Tibial artery (tissue), 4 donors: Measurements from ENCODE around the gene SYK.
"Not testable (repeated sequence)": the region's sequence is repeated elsewhere in the genome, so short reads cannot be mapped to it uniquely, and the experiment has no call there.

Experiments
- DNase-seq, 2 donors: peaks; one replicate each; pipeline ENCODE4 v3.0.0-alpha.2; 2019
- H3K27ac ChIP-seq, 2 donors: fragments of 200-600 bp; sonication (generic) in 1 of 2; 1 replicate in 1 of 2; 2 replicates in 1 of 2; pipeline ENCODE4 v1.5.1; 2018 to 2019; ENCODE audit warnings: mild to moderate bottlenecking in 1 of 2
- H3K27me3 ChIP-seq, 2 donors: fragments of 200-600 bp; sonication (generic) in 1 of 2; one replicate each; pipeline versions ENCODE4 v1.5.1 to v1.6.0; 2016 to 2019
- H3K36me3 ChIP-seq, 3 donors: fragments of 200-600 bp; sonication (generic) in 2 of 3; one replicate each; pipeline ENCODE4 v1.5.1; 2016 to 2019; ENCODE audit warnings: mild to moderate bottlenecking in 2 of 3
- H3K4me1 ChIP-seq, 4 donors: fragments of 200-600 bp; sonication (generic) in 2 of 4; 1 replicate in 3 of 4; 2 replicates in 1 of 4; pipeline ENCODE4 v1.5.1; 2016 to 2019
- H3K4me3 ChIP-seq, 2 donors: fragments of 200-600 bp; sonication (generic) in 1 of 2; 1 replicate in 1 of 2; 2 replicates in 1 of 2; pipeline ENCODE4 v1.5.1; 2018 to 2019; ENCODE audit warnings: mild to moderate bottlenecking in 2 of 2
- H3K9me3 ChIP-seq, 3 donors: fragments of 200-600 bp; sonication (generic) in 1 of 3; one replicate each; pipeline ENCODE4 v1.5.1; 2016 to 2019
- CTCF ChIP-seq, 2 experiments: fragments of 200-600 bp in 1 of 2; fragments of 450-650 bp in 1 of 2; IDR thresholded peaks; one replicate each; pipeline ENCODE4 v1.5.1; 2017 to 2019; ENCODE audit warnings: antibody characterized with exemption in 2 of 2, mild to moderate bottlenecking in 1 of 2, moderate library complexity in 1 of 2
- intact Hi-C: fragments of 100-400 bp; cut with DNase I; formaldehyde crosslinking; loops from one replicate; pipeline ENCODE4 v1.15.0; 2023; ENCODE audit warnings: low total_unique reads

SYK gene

GRCh38 chr9:90789862-90790261, 11.8 kb upstream of the SYK start:
- Histone ChIP-seq H3K4me1 (no peaks in the 10 kb centered on the region), H3K27me3 (no peaks in the 10 kb centered on the region), H3K4me3 (no peak overlapping the region), H3K27ac (no peak overlapping the region), H3K36me3 (no peaks in the 10 kb centered on the region), H3K9me3 (no peaks in the 10 kb centered on the region)
- intact Hi-C loops = no loop called here
- no peak for TF ChIP-seq CTCF (IDR thresholded peaks at IDR 0.05)
- DNase-seq = no peak

- H3K9me3 ChIP-seq, H3K4me3 ChIP-seq, DNase-seq, H3K27me3 ChIP-seq, H3K27ac ChIP-seq, H3K4me1 ChIP-seq, H3K36me3 ChIP-seq, intact Hi-C loops: not testable (repeated sequence)
Observed at GRCh38 chr9:90793024-90793423, 8.6 kb upstream of the SYK start.

- Histone ChIP-seq H3K36me3 (no peaks in the 10 kb centered on the region), H3K4me1 (no peaks in the 10 kb centered on the region), H3K9me3 (no peaks in the 10 kb centered on the region), H3K4me3 (no peak overlapping the region), H3K27ac (no peak overlapping the region), H3K27me3 (no peaks in the 10 kb centered on the region)
- no peak for DNase-seq
- no peak for TF ChIP-seq CTCF (IDR thresholded peaks at IDR 0.05)
- intact Hi-C loops = no loop called here
Observed at GRCh38 chr9:90793729-90794128, 7.9 kb upstream of the SYK start.

GRCh38 chr9:90795084-90795483, 6.5 kb upstream of the SYK start:
- DNase-seq = no peak
- Histone ChIP-seq H3K4me3 (no peak overlapping the region), H3K4me1 (no peaks in the 10 kb centered on the region), H3K27me3 (peaks cover 0 to 2% of the 10 kb centered on the region in 2 donors), H3K9me3 (no peaks in the 10 kb centered on the region), H3K27ac (no peak overlapping the region), H3K36me3 (no peaks in the 10 kb centered on the region)
- no peak for TF ChIP-seq CTCF (IDR thresholded peaks at IDR 0.05)
- intact Hi-C loops = no loop called here

- no peak overlapping the region for H3K27ac ChIP-seq
- no peak for TF ChIP-seq CTCF (IDR thresholded peaks at IDR 0.05)
Observed at GRCh38 chr9:90795871-90796317, 5.7 kb upstream of the SYK start.

GRCh38 chr9:90799271-90799852, 2.3 kb upstream of the SYK start:
- H3K36me3 ChIP-seq = no peaks in the 10 kb centered on the region
- no peak overlapping the region for H3K4me3 ChIP-seq
- no peak overlapping the region for H3K27ac ChIP-seq
- peaks cover 0 to 3% (median 1%) of the 10 kb centered on the region in 4 donors for H3K4me1 ChIP-seq
- DNase-seq = no peak
- intact Hi-C loops = no loop called here
- no peak for TF ChIP-seq CTCF (IDR thresholded peaks at IDR 0.05)
- no peaks in the 10 kb centered on the region for H3K9me3 ChIP-seq
- peaks cover 0 to 24% of the 10 kb centered on the region in 2 donors for H3K27me3 ChIP-seq

More at GRCh38 chr9:90795871-90796317, 5.7 kb upstream of the SYK start:
- intact Hi-C loops = no loop called here
- Histone ChIP-seq H3K36me3 (no peaks in the 10 kb centered on the region), H3K9me3 (no peaks in the 10 kb centered on the region), H3K4me3 (no peak overlapping the region), H3K4me1 (no peaks in the 10 kb centered on the region), H3K27me3 (peaks cover 0 to 9% of the 10 kb centered on the region in 2 donors)
- no peak for DNase-seq
